HCT116 (cell line): ENCODE data around the gene ITIH5.

ENCODE experiments used
- CEBPB ChIP-seq: IDR thresholded peaks from 2 replicates; pipeline ENCODE4 v1.6.1; 2012; ENCODE audit warnings: low read depth
- EGR1 ChIP-seq: IDR thresholded peaks from 2 replicates; pipeline ENCODE4 v1.6.1; 2012; ENCODE audit warnings: low read depth
- EZH2 ChIP-seq: fragments of 200-600 bp; sonication (generic); IDR thresholded peaks from 2 replicates; pipeline ENCODE4 v1.6.1; 2017; ENCODE audit warnings: antibody characterized with exemption, mixed run types
- EZH2phosphoT487 ChIP-seq: fragments of 200-600 bp; IDR thresholded peaks from 2 replicates; pipeline ENCODE4 v1.6.1; 2018; ENCODE audit warnings: antibody characterized with exemption, borderline replicate concordance
- POLR2A ChIP-seq: IDR thresholded peaks from 2 replicates; pipeline ENCODE4 v1.7.0; 2011; ENCODE audit warnings: borderline replicate concordance; ENCODE audit not compliant: insufficient read depth, insufficient read length; ENCODE audit errors: extremely low read depth
- POLR2AphosphoS5 ChIP-seq: IDR thresholded peaks from 2 replicates; pipeline ENCODE4 v1.6.1; 2011; ENCODE audit warnings: mild to moderate bottlenecking, low read depth, low read length, moderate library complexity
- RAD21 ChIP-seq: IDR thresholded peaks from 2 replicates; pipeline ENCODE4 v1.6.1; 2012; ENCODE audit warnings: low read depth, mild to moderate bottlenecking
- YY1 ChIP-seq: IDR thresholded peaks from 2 replicates; pipeline ENCODE4 v1.6.1; 2011; ENCODE audit warnings: low read length, low read depth, moderate library complexity, mild to moderate bottlenecking; ENCODE audit not compliant: insufficient replicate concordance; ENCODE audit errors: extremely low read depth
- TF ChIP-seq, protein P1 (sequence below), 3 experiments: fragments of 200-600 bp in 1 of 3; sonication (generic) in 1 of 3; IDR thresholded peaks in 2 of 3; conservative IDR thresholded peaks in 1 of 3; 2 replicates each; pipeline ENCODE4 v1.5.1; 2012 to 2017; ENCODE audit warnings: low read depth in 2 of 3, low read length in 2 of 3, antibody characterized with exemption in 1 of 3, borderline replicate concordance in 1 of 3, control low read depth in 1 of 3, mild to moderate bottlenecking in 1 of 3, mixed read lengths in 1 of 3, mixed run types in 1 of 3, moderate library complexity in 1 of 3; ENCODE audit not compliant: insufficient read depth in 1 of 3

DNA sequence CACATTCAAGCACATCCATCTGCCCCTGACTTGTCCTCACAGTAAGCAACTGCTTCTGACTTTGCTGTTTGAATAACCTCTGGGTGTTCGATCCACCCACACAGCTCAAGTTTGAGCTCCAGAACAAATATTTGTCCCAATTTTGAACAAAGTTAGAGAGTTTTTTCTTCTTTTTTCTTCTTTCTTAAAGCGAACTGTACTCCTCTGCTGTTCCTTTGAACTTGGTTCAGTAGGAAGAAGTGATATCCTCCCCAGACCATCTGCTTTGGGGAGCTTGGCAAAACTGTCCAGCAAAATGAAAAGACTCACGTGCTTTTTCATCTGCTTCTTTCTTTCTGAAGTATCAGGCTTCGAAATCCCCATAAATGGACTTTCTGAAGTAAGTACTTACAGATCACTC is 36.4 kb upstream of the ITIH5 start, which contains the start of gene ITIH2:
- TF ChIP-seq YY1 (no peak), EGR1 (no peak), EZH2 (no peak), CEBPB (no peak), RAD21 (no peak), POLR2A (no peak), POLR2AphosphoS5 (no peak), EZH2phosphoT487 (no peak)
- TF ChIP-seq, protein P1, sequence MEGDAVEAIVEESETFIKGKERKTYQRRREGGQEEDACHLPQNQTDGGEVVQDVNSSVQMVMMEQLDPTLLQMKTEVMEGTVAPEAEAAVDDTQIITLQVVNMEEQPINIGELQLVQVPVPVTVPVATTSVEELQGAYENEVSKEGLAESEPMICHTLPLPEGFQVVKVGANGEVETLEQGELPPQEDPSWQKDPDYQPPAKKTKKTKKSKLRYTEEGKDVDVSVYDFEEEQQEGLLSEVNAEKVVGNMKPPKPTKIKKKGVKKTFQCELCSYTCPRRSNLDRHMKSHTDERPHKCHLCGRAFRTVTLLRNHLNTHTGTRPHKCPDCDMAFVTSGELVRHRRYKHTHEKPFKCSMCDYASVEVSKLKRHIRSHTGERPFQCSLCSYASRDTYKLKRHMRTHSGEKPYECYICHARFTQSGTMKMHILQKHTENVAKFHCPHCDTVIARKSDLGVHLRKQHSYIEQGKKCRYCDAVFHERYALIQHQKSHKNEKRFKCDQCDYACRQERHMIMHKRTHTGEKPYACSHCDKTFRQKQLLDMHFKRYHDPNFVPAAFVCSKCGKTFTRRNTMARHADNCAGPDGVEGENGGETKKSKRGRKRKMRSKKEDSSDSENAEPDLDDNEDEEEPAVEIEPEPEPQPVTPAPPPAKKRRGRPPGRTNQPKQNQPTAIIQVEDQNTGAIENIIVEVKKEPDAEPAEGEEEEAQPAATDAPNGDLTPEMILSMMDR (IDR thresholded peaks at IDR 0.05 in 2 of 3, conservative IDR thresholded peaks at IDR 0.05 in 1 of 3; ENCODE audit: borderline replicate concordance in 1 of 3, insufficient read depth in 1 of 3, low read depth in 2 of 3, low read length in 2 of 3), result no peak
